SK-N-SH (cell line): ENCODE data around the gene BCLAF3. TPM values are rescaled to one million over a fixed set of nuclear protein-coding genes. Genes with fewer than 3 reads are reported as not detected.

Source experiments
- CTCF ChIA-PET: fragments of 300-600, 350-600 bp; formaldehyde crosslinking; extraction: SDS; loops from one replicate; lab custom pipeline; 2021; lab: Yijun Ruan, JAX
- POLR2A ChIA-PET: fragments of 350-600 bp; sonication (Branson Sonifier 250); formaldehyde crosslinking; extraction: SDS; loops from one replicate; lab custom pipeline; 2020; ENCODE audit warnings: antibody characterized with exemption, inconsistent platforms; lab: Yijun Ruan, JAX
- DNase-seq: peaks from one replicate; pipeline ENCODE4 v3.0.0; 2012
- H2AFZ ChIP-seq: fragments of 200-600 bp; sonication (generic); 2 replicates; pipeline ENCODE4 v1.8.1; 2016; ENCODE audit warnings: antibody characterized with exemption, mild to moderate bottlenecking, low read depth
- H3F3A ChIP-seq: fragments of 200-600 bp; sonication (generic); replicated peaks from 2 replicates; pipeline ENCODE3; 2016; ENCODE audit warnings: antibody characterized with exemption, mild to moderate bottlenecking; ENCODE audit not compliant: insufficient read depth
- H3K27ac ChIP-seq, 2 experiments: fragments of 200-500 bp in 1 of 2; fragments of 200-600 bp in 1 of 2; sonication (Bioruptor generic) in 1 of 2; sonication (generic), shearing (Covaris generic) in 1 of 2; 2 replicates each; pipeline versions ENCODE4 v1.5.1 to v1.6.1; 2014 to 2016; ENCODE audit warnings: low read depth in 2 of 2, inconsistent platforms in 1 of 2, low read length in 1 of 2, mild to moderate bottlenecking in 1 of 2, mixed read lengths in 1 of 2
- H3K27me3 ChIP-seq: fragments of 200-600 bp; sonication (generic), shearing (Covaris generic); 2 replicates; pipeline ENCODE4 v1.6.1; 2016; ENCODE audit warnings: mixed run types; ENCODE audit not compliant: insufficient read depth
- H3K36me3 ChIP-seq, 2 experiments: fragments of 200-500 bp in 1 of 2; fragments of 200-600 bp in 1 of 2; sonication (Bioruptor generic) in 1 of 2; sonication (generic) in 1 of 2; replicated peaks in 1 of 2; 2 replicates each; pipeline versions ENCODE3 to v1.5.1; 2014 to 2016; ENCODE audit warnings: low read length in 1 of 2, mild to moderate bottlenecking in 1 of 2; ENCODE audit not compliant: insufficient read depth in 2 of 2, control insufficient read depth in 1 of 2
- H3K4me1 ChIP-seq, 2 experiments: fragments of 200-500 bp in 1 of 2; fragments of 200-600 bp in 1 of 2; sonication (Bioruptor generic) in 1 of 2; sonication (generic), shearing (Covaris generic) in 1 of 2; 2 replicates each; pipeline versions ENCODE4 v1.5.1 to v1.6.1; 2014 to 2016; ENCODE audit warnings: low read depth in 1 of 2, low read length in 1 of 2, mixed run types in 1 of 2; ENCODE audit not compliant: insufficient read depth in 2 of 2, control insufficient read depth in 1 of 2
- H3K4me2 ChIP-seq: fragments of 200-600 bp; sonication (generic), shearing (Covaris generic); 2 replicates; pipeline ENCODE4 v1.6.1; 2017; ENCODE audit warnings: mixed run types
- H3K4me3 ChIP-seq, 2 experiments: fragments of 200-500 bp in 1 of 2; fragments of 200-600 bp in 1 of 2; sonication (Bioruptor generic) in 1 of 2; sonication (generic), shearing (Covaris generic) in 1 of 2; 2 replicates each; pipeline versions ENCODE4 v1.5.1 to v1.8.1; 2014 to 2016; ENCODE audit warnings: low read depth in 2 of 2, inconsistent platforms in 1 of 2, low read length in 1 of 2, mild to moderate bottlenecking in 1 of 2, mixed read lengths in 1 of 2, moderate library complexity in 1 of 2
- H3K79me2 ChIP-seq: fragments of 200-600 bp; sonication (generic); 2 replicates; pipeline ENCODE4 v1.8.1; 2017; ENCODE audit warnings: mild to moderate bottlenecking; ENCODE audit not compliant: insufficient read depth
- H3K9ac ChIP-seq: fragments of 200-600 bp; sonication (generic); 2 replicates; pipeline ENCODE4 v1.6.1; 2017; ENCODE audit warnings: mixed run types
- H3K9me2 ChIP-seq: fragments of 200-600 bp; sonication (generic); 2 replicates; pipeline ENCODE4 v1.6.1; 2017; ENCODE audit warnings: mixed run types
- H3K9me3 ChIP-seq: fragments of 200-600 bp; sonication (generic); 2 replicates; pipeline ENCODE4 v1.6.1; 2017; ENCODE audit warnings: mixed run types, mild to moderate bottlenecking, moderate library complexity
- H4K20me1 ChIP-seq: fragments of 200-600 bp; sonication (generic); 2 replicates; pipeline ENCODE4 v1.6.1; 2017; ENCODE audit warnings: mild to moderate bottlenecking, mixed run types; ENCODE audit not compliant: insufficient read depth
- ELF1 ChIP-seq: IDR thresholded peaks from 2 replicates; pipeline ENCODE4 v1.4.0; 2012
- EZH2phosphoT487 ChIP-seq: fragments of 200-600 bp; sonication (generic); IDR thresholded peaks from 2 replicates; pipeline ENCODE4 v1.6.1; 2017; ENCODE audit warnings: low read depth, mixed run types, mild to moderate bottlenecking, antibody characterized with exemption, moderate library complexity, borderline replicate concordance
- FOSL2 ChIP-seq: IDR thresholded peaks from 2 replicates; pipeline ENCODE4 v1.4.0; 2012; ENCODE audit warnings: low read depth, mild to moderate bottlenecking, moderate library complexity, borderline replicate concordance
- FOXJ3 ChIP-seq: sonication (generic); formaldehyde crosslinking; IDR thresholded peaks from 2 replicates; pipeline ENCODE4 v1.5.1; 2020; ENCODE audit warnings: mild to moderate bottlenecking, missing genetic modification reagents
- JUND ChIP-seq: IDR thresholded peaks from 2 replicates; pipeline ENCODE4 v1.4.0; 2012
- NFIC ChIP-seq: IDR thresholded peaks from 2 replicates; pipeline ENCODE4 v1.4.0; 2012; ENCODE audit warnings: borderline replicate concordance
- POLR2AphosphoS5 ChIP-seq: IDR thresholded peaks from 2 replicates; pipeline ENCODE4 v1.6.1; 2012; ENCODE audit warnings: low read depth, low read length
- RAD21 ChIP-seq: IDR thresholded peaks from 2 replicates; pipeline ENCODE4 v1.6.1; 2012; ENCODE audit warnings: mild to moderate bottlenecking, low read length
- RCOR1 ChIP-seq: fragments of 150-350 bp; IDR thresholded peaks from 2 replicates; pipeline ENCODE4 v1.6.1; 2017; ENCODE audit warnings: antibody characterized with exemption, low read length
- RFX5 ChIP-seq: IDR thresholded peaks from 2 replicates; pipeline ENCODE4 v1.6.1; 2012; ENCODE audit warnings: mild to moderate bottlenecking, improper control_type of control experiment, low read length
- RXRA ChIP-seq: IDR thresholded peaks from 2 replicates; pipeline ENCODE4 v1.4.0; 2012; ENCODE audit warnings: low read depth, mild to moderate bottlenecking, borderline replicate concordance
- SIN3A ChIP-seq: IDR thresholded peaks from 2 replicates; pipeline ENCODE4 v1.6.1; 2012; ENCODE audit warnings: low read depth, mild to moderate bottlenecking, low read length, moderate library complexity, borderline replicate concordance
- TEAD4 ChIP-seq: IDR thresholded peaks from 2 replicates; pipeline ENCODE4 v1.4.0; 2012; ENCODE audit warnings: mild to moderate bottlenecking, borderline replicate concordance; ENCODE audit not compliant: insufficient read depth
- YY1 ChIP-seq: IDR thresholded peaks from 2 replicates; pipeline ENCODE4 v1.4.0; 2012; ENCODE audit warnings: low read depth, mild to moderate bottlenecking
- WGBS: methylation state at CpG from one replicate; pipeline ENCODE4 v1.1.6; 2017; ENCODE audit warnings: low lambda C conversion rate; 5-methylcytosine and 5-hydroxymethylcytosine counted together
- polyA plus RNA-seq, 3 experiments: library from polyadenylated mRNA; depleted of rRNA; stranded (reverse); fragments of >200 nt; gene quantifications; 2 replicates each; pipeline ENCODE4 v1.2.3, GENCODE V29; 2012
- TF ChIP-seq, protein P1 (sequence below): fragments of 150-350 bp; IDR thresholded peaks from 2 replicates; pipeline ENCODE4 v1.6.1; 2017; ENCODE audit warnings: antibody characterized with exemption, low read length, low read depth, borderline replicate concordance
- TF ChIP-seq, protein P2 (sequence below): fragments of 150-350 bp; IDR thresholded peaks from 2 replicates; pipeline ENCODE4 v1.6.1; 2016; ENCODE audit warnings: mild to moderate bottlenecking, low read depth, low read length
- TF ChIP-seq, protein P3 (sequence below): IDR thresholded peaks from 2 replicates; pipeline ENCODE4 v1.4.0; 2012; ENCODE audit warnings: low read depth
- TF ChIP-seq, protein P4 (sequence below): IDR thresholded peaks from 2 replicates; pipeline ENCODE4 v1.4.0; 2012; ENCODE audit warnings: low read depth, borderline replicate concordance
- TF ChIP-seq, protein P5 (sequence below): IDR thresholded peaks from 2 replicates; pipeline ENCODE4; 2012
- TF ChIP-seq, protein P6 (sequence below): fragments of 200-600 bp; sonication (generic); IDR thresholded peaks from 2 replicates; pipeline ENCODE4 v1.6.1; 2017; ENCODE audit warnings: antibody characterized with exemption, mild to moderate bottlenecking, moderate library complexity
- TF ChIP-seq, protein P7 (sequence below): IDR thresholded peaks from 2 replicates; pipeline ENCODE4 v1.6.1; 2012; ENCODE audit warnings: mild to moderate bottlenecking, low read depth, low read length, moderate library complexity

The BCLAF3 gene
- polyA plus RNA-seq (2012; rRNA removed) = 1.1 and 1.5 TPM in 2 replicates
- polyA plus RNA-seq (2012; cell fraction: cytosol; rRNA removed) = 1.2 and 1.5 TPM in 2 replicates
- 3.5 and 5.3 TPM in 2 replicates for polyA plus RNA-seq (2012; cell fraction: nucleus; rRNA removed)

DNA sequence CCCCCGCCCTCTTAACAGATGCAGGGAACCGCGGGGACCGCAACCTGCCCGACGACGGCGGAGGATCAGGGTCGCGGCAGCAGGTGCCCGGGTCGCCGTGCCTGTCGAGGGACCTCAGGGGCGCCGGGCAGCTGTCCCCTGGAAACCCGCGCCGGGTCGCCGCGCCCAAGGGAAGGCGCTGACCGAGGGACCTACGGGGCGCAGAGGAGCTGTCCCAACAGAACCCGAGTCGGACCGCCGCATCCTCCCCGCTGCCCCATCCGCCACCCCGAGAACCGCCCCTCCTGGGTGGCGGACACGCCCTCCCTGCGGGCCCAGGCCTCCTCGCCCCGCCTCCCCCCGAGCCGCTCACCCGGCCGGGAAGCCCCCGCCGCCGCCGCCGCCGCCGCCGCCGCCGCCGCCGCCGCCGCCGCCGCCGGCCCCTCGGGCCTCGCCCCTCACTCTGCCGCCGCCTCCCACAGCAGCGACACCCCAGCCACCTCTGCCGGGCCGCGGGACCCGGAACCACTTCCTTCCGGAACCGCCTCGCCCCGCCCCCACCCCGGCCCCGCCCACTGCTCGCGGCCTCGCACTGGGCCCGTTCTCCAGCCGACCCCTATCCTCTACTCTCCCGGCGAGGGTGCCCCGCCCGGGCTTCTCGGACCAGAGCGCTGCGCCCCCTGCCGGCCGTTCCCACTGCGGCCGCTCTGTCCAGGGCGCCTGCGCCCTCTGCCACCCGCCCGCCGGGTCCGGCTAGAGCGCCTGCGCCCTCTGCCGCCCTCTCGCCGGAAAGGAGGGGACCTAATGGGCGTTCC is at the start of gene BCLAF3:
Gene BCLAF3 (minus strand): TSS at position 506 of the 794 bp plus-strand sequence. CDS start 20,797 bp downstream, outside the sequence.
- Histone ChIP-seq H3K4me3 (peak within 1 kb of the TSS; percentile 59 to 72), H3K36me3 (no peaks in the 10 kb centered on the region), H3K4me2 (peak within 1 kb of the TSS; percentile 75), H2AFZ (peak within 1 kb of the TSS; percentile 79; the same call in 1 of the 2 replicates), H3K4me1 (peaks cover 0 to 3% of the 10 kb centered on the region in 2 experiments; a peak in 2 of 4 replicates), H3F3A (peaks cover 6% of the 10 kb centered on the region), H3K9me2 (no peaks in the 10 kb centered on the region), H3K79me2 (peaks cover 33% of the 10 kb centered on the region), H4K20me1 (no peaks in the 10 kb centered on the region), H3K9ac (peak within 1 kb of the TSS; percentile 62), H3K9me3 (no peaks in the 10 kb centered on the region), H3K27ac (peak within 1 kb of the TSS; percentile 40 to 48; a peak in 2 of 4 replicates), H3K27me3 (no peaks in the 10 kb centered on the region)
- 0% methylated on average over 5 of the region's 103 CpGs for WGBS
- CTCF ChIA-PET = interaction anchor here (0.9 to 2.0 kb wide), 5 partner anchors 9 to 86 kb away, joined by 3 to 12 read pairs (median 5); no protein-coding TSS in a partner anchor
- POLR2A ChIA-PET = no interaction called here
- peak; percentile 95 for DNase-seq
- TF ChIP-seq, protein P1, sequence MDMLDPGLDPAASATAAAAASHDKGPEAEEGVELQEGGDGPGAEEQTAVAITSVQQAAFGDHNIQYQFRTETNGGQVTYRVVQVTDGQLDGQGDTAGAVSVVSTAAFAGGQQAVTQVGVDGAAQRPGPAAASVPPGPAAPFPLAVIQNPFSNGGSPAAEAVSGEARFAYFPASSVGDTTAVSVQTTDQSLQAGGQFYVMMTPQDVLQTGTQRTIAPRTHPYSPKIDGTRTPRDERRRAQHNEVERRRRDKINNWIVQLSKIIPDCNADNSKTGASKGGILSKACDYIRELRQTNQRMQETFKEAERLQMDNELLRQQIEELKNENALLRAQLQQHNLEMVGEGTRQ = no peak
- TF ChIP-seq JUND (no peak), FOSL2 (no peak), SIN3A (no peak), RCOR1 (no peak), FOXJ3 (CRISPR knock-in tag) (no peak), EZH2phosphoT487 (no peak), ELF1 (no peak), TEAD4 (no peak), RXRA (no peak), RAD21 (peak; percentile 57), YY1 (no peak), RFX5 (no peak), POLR2AphosphoS5 (no peak), NFIC (no peak)
- TF ChIP-seq, protein P2, sequence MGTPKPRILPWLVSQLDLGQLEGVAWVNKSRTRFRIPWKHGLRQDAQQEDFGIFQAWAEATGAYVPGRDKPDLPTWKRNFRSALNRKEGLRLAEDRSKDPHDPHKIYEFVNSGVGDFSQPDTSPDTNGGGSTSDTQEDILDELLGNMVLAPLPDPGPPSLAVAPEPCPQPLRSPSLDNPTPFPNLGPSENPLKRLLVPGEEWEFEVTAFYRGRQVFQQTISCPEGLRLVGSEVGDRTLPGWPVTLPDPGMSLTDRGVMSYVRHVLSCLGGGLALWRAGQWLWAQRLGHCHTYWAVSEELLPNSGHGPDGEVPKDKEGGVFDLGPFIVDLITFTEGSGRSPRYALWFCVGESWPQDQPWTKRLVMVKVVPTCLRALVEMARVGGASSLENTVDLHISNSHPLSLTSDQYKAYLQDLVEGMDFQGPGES = no peak
- TF ChIP-seq, protein P3, sequence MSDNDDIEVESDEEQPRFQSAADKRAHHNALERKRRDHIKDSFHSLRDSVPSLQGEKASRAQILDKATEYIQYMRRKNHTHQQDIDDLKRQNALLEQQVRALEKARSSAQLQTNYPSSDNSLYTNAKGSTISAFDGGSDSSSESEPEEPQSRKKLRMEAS = no peak
- TF ChIP-seq, protein P4, sequence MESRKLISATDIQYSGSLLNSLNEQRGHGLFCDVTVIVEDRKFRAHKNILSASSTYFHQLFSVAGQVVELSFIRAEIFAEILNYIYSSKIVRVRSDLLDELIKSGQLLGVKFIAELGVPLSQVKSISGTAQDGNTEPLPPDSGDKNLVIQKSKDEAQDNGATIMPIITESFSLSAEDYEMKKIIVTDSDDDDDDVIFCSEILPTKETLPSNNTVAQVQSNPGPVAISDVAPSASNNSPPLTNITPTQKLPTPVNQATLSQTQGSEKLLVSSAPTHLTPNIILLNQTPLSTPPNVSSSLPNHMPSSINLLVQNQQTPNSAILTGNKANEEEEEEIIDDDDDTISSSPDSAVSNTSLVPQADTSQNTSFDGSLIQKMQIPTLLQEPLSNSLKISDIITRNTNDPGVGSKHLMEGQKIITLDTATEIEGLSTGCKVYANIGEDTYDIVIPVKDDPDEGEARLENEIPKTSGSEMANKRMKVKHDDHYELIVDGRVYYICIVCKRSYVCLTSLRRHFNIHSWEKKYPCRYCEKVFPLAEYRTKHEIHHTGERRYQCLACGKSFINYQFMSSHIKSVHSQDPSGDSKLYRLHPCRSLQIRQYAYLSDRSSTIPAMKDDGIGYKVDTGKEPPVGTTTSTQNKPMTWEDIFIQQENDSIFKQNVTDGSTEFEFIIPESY = no peak
- TF ChIP-seq, protein P5, sequence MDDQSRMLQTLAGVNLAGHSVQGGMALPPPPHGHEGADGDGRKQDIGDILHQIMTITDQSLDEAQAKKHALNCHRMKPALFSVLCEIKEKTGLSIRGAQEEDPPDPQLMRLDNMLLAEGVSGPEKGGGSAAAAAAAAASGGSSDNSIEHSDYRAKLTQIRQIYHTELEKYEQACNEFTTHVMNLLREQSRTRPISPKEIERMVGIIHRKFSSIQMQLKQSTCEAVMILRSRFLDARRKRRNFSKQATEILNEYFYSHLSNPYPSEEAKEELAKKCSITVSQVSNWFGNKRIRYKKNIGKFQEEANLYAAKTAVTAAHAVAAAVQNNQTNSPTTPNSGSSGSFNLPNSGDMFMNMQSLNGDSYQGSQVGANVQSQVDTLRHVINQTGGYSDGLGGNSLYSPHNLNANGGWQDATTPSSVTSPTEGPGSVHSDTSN = no peak
- TF ChIP-seq, protein P6, sequence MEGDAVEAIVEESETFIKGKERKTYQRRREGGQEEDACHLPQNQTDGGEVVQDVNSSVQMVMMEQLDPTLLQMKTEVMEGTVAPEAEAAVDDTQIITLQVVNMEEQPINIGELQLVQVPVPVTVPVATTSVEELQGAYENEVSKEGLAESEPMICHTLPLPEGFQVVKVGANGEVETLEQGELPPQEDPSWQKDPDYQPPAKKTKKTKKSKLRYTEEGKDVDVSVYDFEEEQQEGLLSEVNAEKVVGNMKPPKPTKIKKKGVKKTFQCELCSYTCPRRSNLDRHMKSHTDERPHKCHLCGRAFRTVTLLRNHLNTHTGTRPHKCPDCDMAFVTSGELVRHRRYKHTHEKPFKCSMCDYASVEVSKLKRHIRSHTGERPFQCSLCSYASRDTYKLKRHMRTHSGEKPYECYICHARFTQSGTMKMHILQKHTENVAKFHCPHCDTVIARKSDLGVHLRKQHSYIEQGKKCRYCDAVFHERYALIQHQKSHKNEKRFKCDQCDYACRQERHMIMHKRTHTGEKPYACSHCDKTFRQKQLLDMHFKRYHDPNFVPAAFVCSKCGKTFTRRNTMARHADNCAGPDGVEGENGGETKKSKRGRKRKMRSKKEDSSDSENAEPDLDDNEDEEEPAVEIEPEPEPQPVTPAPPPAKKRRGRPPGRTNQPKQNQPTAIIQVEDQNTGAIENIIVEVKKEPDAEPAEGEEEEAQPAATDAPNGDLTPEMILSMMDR = peak; percentile 66
- TF ChIP-seq, protein P7, sequence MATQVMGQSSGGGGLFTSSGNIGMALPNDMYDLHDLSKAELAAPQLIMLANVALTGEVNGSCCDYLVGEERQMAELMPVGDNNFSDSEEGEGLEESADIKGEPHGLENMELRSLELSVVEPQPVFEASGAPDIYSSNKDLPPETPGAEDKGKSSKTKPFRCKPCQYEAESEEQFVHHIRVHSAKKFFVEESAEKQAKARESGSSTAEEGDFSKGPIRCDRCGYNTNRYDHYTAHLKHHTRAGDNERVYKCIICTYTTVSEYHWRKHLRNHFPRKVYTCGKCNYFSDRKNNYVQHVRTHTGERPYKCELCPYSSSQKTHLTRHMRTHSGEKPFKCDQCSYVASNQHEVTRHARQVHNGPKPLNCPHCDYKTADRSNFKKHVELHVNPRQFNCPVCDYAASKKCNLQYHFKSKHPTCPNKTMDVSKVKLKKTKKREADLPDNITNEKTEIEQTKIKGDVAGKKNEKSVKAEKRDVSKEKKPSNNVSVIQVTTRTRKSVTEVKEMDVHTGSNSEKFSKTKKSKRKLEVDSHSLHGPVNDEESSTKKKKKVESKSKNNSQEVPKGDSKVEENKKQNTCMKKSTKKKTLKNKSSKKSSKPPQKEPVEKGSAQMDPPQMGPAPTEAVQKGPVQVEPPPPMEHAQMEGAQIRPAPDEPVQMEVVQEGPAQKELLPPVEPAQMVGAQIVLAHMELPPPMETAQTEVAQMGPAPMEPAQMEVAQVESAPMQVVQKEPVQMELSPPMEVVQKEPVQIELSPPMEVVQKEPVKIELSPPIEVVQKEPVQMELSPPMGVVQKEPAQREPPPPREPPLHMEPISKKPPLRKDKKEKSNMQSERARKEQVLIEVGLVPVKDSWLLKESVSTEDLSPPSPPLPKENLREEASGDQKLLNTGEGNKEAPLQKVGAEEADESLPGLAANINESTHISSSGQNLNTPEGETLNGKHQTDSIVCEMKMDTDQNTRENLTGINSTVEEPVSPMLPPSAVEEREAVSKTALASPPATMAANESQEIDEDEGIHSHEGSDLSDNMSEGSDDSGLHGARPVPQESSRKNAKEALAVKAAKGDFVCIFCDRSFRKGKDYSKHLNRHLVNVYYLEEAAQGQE = no peak
